Karpas-422 (cell line): ENCODE data around the gene PXYLP1. TPM values are rescaled to one million over a fixed set of nuclear protein-coding genes. Genes with fewer than 3 reads are reported as not detected.

ENCODE experiments used
- DNase-seq: peaks from one replicate; pipeline ENCODE4 v3.0.0-alpha.2; 2015
- H2AFZ ChIP-seq: fragments of 200-600 bp; sonication (generic); 2 replicates; pipeline ENCODE4 v1.6.1; 2014; ENCODE audit warnings: antibody characterized with exemption, low read length, mixed read lengths
- H3K27ac ChIP-seq: fragments of 200-600 bp; sonication (generic); 2 replicates; pipeline ENCODE4 v1.5.1; 2014; ENCODE audit warnings: mild to moderate bottlenecking, low read length, moderate library complexity
- H3K27me3 ChIP-seq: fragments of 200-600 bp; sonication (generic); 2 replicates; pipeline ENCODE4 v1.6.1; 2014; ENCODE audit warnings: low read length, mixed read lengths
- H3K36me3 ChIP-seq: fragments of 200-600 bp; sonication (generic); 2 replicates; pipeline ENCODE4 v1.6.1; 2014; ENCODE audit warnings: low read length, mixed read lengths; ENCODE audit not compliant: insufficient read depth
- H3K4me1 ChIP-seq: fragments of 200-600 bp; sonication (generic); 2 replicates; pipeline ENCODE4 v1.6.1; 2014; ENCODE audit warnings: mild to moderate bottlenecking, low read length, mixed read lengths
- H3K4me2 ChIP-seq: fragments of 200-600 bp; sonication (generic); 2 replicates; pipeline ENCODE4 v1.6.1; 2014; ENCODE audit warnings: low read length, low read depth, mild to moderate bottlenecking; ENCODE audit not compliant: poor library complexity, severe bottlenecking
- H3K4me3 ChIP-seq: fragments of 200-600 bp; sonication (generic); 2 replicates; pipeline ENCODE4 v1.5.1; 2014; ENCODE audit warnings: mild to moderate bottlenecking, antibody characterized with exemption, low read length, mixed read lengths
- H3K79me2 ChIP-seq: fragments of 200-600 bp; sonication (generic); 2 replicates; pipeline ENCODE4 v1.6.1; 2014; ENCODE audit warnings: mild to moderate bottlenecking, low read length, mixed read lengths
- H3K9ac ChIP-seq: fragments of 200-600 bp; sonication (generic); 2 replicates; pipeline ENCODE4 v1.6.0; 2014; ENCODE audit warnings: low read length
- H3K9me2 ChIP-seq: fragments of 200-600 bp; sonication (generic), shearing (Covaris generic); replicated peaks from 2 replicates; pipeline ENCODE4 v1.6.0; 2014; ENCODE audit warnings: mild to moderate bottlenecking, low read length, moderate library complexity; ENCODE audit not compliant: insufficient read depth
- H3K9me3 ChIP-seq: fragments of 300-700, 200-600 bp; sonication (generic); 2 replicates; pipeline ENCODE4 v1.6.1; 2014; ENCODE audit warnings: low read length, mixed read lengths
- H4K20me1 ChIP-seq: fragments of 200-600 bp; sonication (generic); 2 replicates; pipeline ENCODE4 v1.6.1; 2014; ENCODE audit warnings: mild to moderate bottlenecking, antibody characterized with exemption, low read length, low read depth; ENCODE audit not compliant: insufficient read depth
- total RNA-seq: library from RNA; depleted of rRNA; stranded (reverse); fragments of >200 nt; shearing (Covaris generic); gene quantifications from 2 replicates; pipeline ENCODE4 v1.2.3, GENCODE V29; 2014; ENCODE audit warnings: low replicate concordance

PXYLP1 gene
- total RNA-seq, 1 experiment from 2014 or later, result 4.6 TPM

DNA sequence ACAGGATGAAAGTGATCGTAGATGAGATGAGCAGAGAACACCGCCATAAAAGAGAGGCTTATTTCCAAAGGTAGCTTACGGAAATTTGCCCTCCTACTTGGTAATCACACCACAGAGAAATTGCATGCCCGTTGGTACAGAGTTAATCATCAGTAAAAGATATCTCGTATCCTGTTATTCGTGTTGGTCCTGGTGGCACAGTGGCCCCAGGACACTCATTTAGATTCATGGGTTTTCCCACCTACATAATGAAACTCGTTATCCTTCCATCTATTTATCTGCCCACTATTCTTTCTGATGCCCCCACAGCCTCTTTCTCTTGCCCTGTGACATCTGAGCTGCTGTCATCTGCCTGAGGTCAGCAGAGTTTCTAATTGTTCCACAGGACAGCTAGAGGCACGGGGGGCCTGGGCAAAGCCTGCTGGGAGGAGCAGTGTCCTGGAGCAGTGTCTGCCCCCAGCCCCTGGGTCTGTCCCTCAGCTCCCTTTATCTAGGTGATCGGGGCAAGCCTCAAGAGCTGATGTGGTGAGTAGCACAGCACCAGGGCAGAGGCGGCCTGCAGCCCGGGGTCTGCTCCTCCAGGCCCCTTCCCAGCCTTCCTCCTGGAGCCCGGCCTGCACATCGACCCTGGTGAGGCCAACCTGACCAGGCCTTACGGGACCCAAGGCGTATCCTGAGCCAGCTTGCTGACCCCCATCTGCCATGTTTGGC is 42.2 kb downstream of the PXYLP1 start:
- no peaks in the 10 kb centered on the region for H4K20me1 ChIP-seq
- no peak overlapping the region for H3K4me3 ChIP-seq
- no peak overlapping the region for H3K27ac ChIP-seq
- DNase-seq, result no peak
- H3K9me2 ChIP-seq, result no peaks in the 10 kb centered on the region
- no peak overlapping the region for H3K9ac ChIP-seq
- no peak overlapping the region for H3K4me2 ChIP-seq
- H2AFZ ChIP-seq, result no peak overlapping the region
- H3K9me3 ChIP-seq, result no peaks in the 10 kb centered on the region
- no peaks in the 10 kb centered on the region for H3K79me2 ChIP-seq
- H3K4me1 ChIP-seq, result no peaks in the 10 kb centered on the region
- H3K36me3 ChIP-seq, result no peaks in the 10 kb centered on the region
- no peaks in the 10 kb centered on the region for H3K27me3 ChIP-seq

DNA sequence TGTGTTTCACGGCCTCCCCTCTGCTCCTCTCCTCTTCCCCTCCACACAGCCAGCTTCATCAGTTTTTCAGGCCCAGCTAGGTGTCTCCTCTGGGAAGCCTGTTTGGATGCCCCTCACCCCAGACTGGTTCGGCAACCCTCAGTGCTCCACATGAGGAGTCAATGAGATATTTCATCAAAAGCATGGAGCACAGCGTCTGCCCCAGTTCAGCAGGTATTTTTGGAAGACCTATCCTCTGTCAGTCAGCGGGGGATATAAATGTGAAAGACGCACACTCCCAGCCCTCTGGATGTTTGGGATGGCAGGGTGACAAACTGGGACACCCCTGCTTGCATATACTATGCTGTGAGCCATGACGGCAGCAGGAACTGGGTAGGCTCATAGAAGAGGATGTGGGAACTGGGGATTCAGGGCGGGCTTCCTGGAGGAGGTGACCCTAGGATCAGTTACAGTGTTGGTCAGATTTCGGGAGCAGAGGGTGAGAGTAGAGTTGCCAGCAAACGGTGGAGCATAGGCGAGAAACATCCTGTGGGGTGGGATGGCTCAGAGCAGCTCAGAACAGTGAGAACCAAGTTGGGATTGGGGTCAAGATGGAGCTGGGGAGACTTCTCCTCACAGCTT is 42.9 kb downstream of the PXYLP1 start:
- Histone ChIP-seq H3K4me1 (no peaks in the 10 kb centered on the region), H4K20me1 (no peaks in the 10 kb centered on the region), H3K4me3 (no peak overlapping the region), H3K9ac (no peak overlapping the region), H3K9me3 (no peaks in the 10 kb centered on the region), H3K27me3 (no peaks in the 10 kb centered on the region), H2AFZ (no peak overlapping the region), H3K4me2 (no peak overlapping the region), H3K36me3 (no peaks in the 10 kb centered on the region), H3K79me2 (no peaks in the 10 kb centered on the region), H3K27ac (no peak overlapping the region), H3K9me2 (no peaks in the 10 kb centered on the region)
- no peak for DNase-seq

DNA sequence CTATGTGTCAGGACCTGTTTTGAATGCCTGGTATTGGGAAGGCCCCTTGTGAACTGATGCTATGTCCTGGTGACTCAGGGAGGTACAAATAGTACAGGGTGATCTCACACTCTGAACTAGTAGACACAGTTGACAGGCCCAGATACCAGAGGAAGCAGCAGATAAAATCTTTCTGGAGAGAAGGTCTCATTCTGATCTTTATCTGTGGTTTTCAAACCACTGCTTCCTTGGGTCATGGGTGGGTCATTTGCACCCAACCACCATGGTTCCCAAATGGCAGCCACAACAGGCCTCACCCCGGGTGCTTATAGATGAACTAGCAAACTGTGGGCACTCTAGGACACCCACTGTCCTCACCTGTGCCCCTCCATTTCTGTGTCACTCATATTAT is 43.4 kb downstream of the PXYLP1 start:
- no peak for DNase-seq
- Histone ChIP-seq H3K36me3 (no peaks in the 10 kb centered on the region), H3K4me2 (no peak overlapping the region), H3K27ac (no peak overlapping the region), H3K4me3 (no peak overlapping the region), H2AFZ (no peak overlapping the region), H3K27me3 (no peaks in the 10 kb centered on the region), H3K4me1 (no peaks in the 10 kb centered on the region), H3K9me2 (no peaks in the 10 kb centered on the region), H3K9me3 (no peaks in the 10 kb centered on the region), H3K9ac (no peak overlapping the region), H4K20me1 (no peaks in the 10 kb centered on the region), H3K79me2 (no peaks in the 10 kb centered on the region)

DNA sequence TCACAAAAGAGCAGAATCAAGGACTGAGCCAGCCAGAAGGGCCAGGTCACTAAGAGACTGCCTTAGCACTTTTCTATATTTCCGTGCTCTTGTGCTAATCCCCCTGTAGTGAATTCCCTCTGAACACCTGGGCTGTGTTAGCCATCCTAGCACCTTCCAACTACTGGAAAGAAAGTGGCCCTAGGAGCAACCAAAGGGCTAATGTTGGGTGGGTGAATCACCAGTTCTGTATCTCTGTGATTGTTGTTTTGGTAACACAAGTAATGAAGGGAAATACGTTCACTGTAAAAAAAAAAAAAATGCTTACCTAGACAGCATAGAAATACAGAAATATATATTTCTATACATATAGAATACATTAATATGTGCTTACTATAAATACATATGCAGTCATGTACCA is 43.9 kb downstream of the PXYLP1 start:
- Histone ChIP-seq H3K27me3 (no peaks in the 10 kb centered on the region), H3K4me3 (no peak overlapping the region), H3K4me1 (no peaks in the 10 kb centered on the region), H3K79me2 (no peaks in the 10 kb centered on the region), H2AFZ (no peak overlapping the region), H4K20me1 (no peaks in the 10 kb centered on the region), H3K9me3 (no peaks in the 10 kb centered on the region), H3K27ac (no peak overlapping the region), H3K9me2 (no peaks in the 10 kb centered on the region), H3K36me3 (no peaks in the 10 kb centered on the region), H3K9ac (no peak overlapping the region), H3K4me2 (no peak overlapping the region)
- no peak for DNase-seq

DNA sequence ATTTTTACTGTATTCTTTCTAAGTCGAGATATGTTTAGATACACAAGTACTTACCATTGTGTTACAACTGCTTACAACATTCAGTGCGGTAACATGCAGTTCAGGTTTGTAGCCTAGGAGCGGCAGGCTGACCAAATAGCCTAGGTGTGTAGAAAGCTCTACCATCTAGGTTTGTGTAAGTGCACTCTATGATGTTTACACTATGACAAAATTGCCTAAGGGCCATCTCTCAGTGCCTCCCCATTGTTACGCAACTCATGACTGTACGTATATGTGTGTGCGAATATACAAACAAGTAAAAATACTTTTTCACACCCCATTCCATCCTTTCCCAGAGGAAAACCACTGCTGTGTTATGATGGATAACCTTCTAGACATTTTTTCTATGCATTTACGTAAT is 44.3 kb downstream of the PXYLP1 start:
- Histone ChIP-seq H3K4me3 (no peak overlapping the region), H3K27me3 (no peaks in the 10 kb centered on the region), H3K79me2 (no peaks in the 10 kb centered on the region), H3K4me2 (no peak overlapping the region), H3K4me1 (no peaks in the 10 kb centered on the region), H4K20me1 (no peaks in the 10 kb centered on the region), H2AFZ (no peak overlapping the region), H3K9ac (no peak overlapping the region), H3K36me3 (no peaks in the 10 kb centered on the region), H3K27ac (no peak overlapping the region), H3K9me2 (no peaks in the 10 kb centered on the region), H3K9me3 (no peaks in the 10 kb centered on the region)
- no peak for DNase-seq

DNA sequence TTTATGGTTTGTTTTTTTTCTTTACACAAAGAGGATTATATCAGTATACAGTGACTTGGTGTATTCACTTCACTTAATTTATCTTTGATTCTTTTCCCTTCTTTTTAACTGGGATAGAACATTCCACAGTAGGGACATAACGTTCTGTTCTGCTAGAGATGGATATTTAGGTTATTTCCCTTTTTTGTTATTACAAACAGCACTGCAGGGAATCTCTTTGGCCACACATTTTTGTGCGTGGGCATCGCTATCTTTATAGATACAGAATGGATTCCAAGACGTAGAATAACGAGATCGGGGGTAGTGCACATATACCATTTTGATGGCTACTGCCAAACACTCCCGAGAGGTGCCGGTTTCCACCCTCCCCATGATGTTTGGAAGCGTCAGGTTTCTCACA is 44.8 kb downstream of the PXYLP1 start:
- Histone ChIP-seq H3K9ac (no peak overlapping the region), H3K79me2 (no peaks in the 10 kb centered on the region), H3K4me2 (no peak overlapping the region), H3K9me3 (no peaks in the 10 kb centered on the region), H3K4me3 (no peak overlapping the region), H3K27ac (no peak overlapping the region), H3K36me3 (no peaks in the 10 kb centered on the region), H3K4me1 (no peaks in the 10 kb centered on the region), H4K20me1 (no peaks in the 10 kb centered on the region), H2AFZ (no peak overlapping the region), H3K27me3 (no peaks in the 10 kb centered on the region), H3K9me2 (no peaks in the 10 kb centered on the region)
- no peak for DNase-seq

DNA sequence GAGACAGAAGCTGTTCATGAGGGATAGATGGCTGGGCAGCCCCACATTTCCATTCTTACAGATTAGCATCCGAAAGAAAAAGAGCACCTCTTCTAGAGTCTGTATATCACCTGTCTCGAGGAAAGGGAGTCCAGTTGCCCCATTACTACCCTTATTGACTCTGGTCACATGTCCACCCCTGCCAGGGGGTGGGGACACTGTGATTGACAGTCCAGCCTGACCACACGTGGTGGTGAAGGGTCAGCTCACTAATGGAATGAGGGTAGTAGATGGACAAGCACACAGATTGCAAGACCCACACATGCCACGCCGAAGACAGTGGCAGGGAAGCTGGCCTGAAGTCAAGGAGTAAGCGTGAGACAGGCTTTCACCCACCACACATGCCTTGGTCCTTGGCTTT is 45.8 kb downstream of the PXYLP1 start:
- H3K27me3 ChIP-seq, result no peaks in the 10 kb centered on the region
- H2AFZ ChIP-seq, result no peak overlapping the region
- H3K36me3 ChIP-seq, result no peaks in the 10 kb centered on the region
- no peak overlapping the region for H3K9ac ChIP-seq
- no peaks in the 10 kb centered on the region for H4K20me1 ChIP-seq
- no peak overlapping the region for H3K4me2 ChIP-seq
- H3K4me1 ChIP-seq, result no peaks in the 10 kb centered on the region
- H3K79me2 ChIP-seq, result no peaks in the 10 kb centered on the region
- no peaks in the 10 kb centered on the region for H3K9me3 ChIP-seq
- no peak overlapping the region for H3K4me3 ChIP-seq
- H3K9me2 ChIP-seq, result no peaks in the 10 kb centered on the region
- no peak overlapping the region for H3K27ac ChIP-seq
- DNase-seq, result no peak

DNA sequence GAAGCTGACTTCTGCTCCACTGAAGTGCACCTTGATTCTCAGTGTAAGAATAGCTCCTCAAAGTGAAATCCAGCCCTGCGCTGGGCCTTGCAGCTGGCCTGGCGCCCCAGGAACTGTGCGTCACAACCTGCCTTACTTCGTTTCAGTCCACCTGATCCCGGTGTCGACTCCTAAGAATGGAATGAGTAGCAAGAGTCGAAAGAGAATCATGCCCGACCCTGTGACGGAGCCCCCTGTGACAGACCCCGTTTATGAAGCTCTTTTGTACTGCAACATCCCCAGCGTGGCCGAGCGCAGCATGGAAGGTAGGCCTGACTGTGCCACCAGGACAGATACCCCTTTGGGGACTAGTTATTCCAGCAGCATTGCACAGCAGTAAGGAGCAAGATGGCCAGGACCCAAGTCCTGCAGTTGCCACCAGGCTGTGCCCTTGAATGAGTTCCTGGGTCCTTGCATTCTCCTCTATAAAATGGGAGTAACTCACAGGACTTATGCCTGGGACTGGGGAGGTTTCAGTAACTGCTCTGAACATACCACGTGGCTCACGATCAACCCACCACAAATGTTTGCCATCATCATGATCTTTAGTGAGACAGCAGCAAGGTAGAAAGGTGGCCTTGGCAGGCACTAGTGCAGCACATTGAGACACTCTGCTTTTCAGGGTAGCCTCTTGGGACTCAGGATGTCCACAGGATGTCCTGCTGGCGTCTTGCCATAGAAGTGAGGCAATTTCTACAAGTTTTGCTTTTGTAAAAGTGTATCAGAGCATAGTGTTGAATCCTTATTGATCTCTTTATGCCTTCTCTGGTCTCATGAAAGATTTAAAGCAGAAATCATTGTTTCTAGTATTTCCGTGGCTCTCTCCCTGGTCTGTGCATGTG is 46.8 kb downstream of the PXYLP1 start:
- Histone ChIP-seq H3K4me3 (no peak overlapping the region), H4K20me1 (no peaks in the 10 kb centered on the region), H3K36me3 (no peaks in the 10 kb centered on the region), H3K27me3 (no peaks in the 10 kb centered on the region), H3K4me2 (no peak overlapping the region), H3K9me3 (no peaks in the 10 kb centered on the region), H2AFZ (no peak overlapping the region), H3K9me2 (no peaks in the 10 kb centered on the region), H3K9ac (no peak overlapping the region), H3K27ac (no peak overlapping the region), H3K79me2 (no peaks in the 10 kb centered on the region), H3K4me1 (no peaks in the 10 kb centered on the region)
- DNase-seq, result no peak
